SU-DHL-6 (cell line): Measurements from ENCODE around the gene PRAMEF33.
"Not testable (repeated sequence)": the region's sequence is repeated elsewhere in the genome, so short reads cannot be mapped to it uniquely, and the experiment has no call there.

ENCODE experiments used
- EZH2phosphoT487 ChIP-seq: fragments of 200-600 bp; sonication (generic), shearing (Covaris generic); conservative IDR thresholded peaks from 2 replicates; pipeline ENCODE4 v1.6.1; 2018; ENCODE audit warnings: mild to moderate bottlenecking, antibody characterized with exemption, low read length, moderate library complexity, mixed read lengths
- TF ChIP-seq, protein P1 (sequence below): fragments of 200-600 bp; sonication (generic); IDR thresholded peaks from one replicate; pipeline ENCODE4 v1.5.1; 2017; ENCODE audit warnings: antibody characterized with exemption, mild to moderate bottlenecking, low read length, moderate library complexity; ENCODE audit not compliant: insufficient read depth, poor library complexity, severe bottlenecking

DNA sequence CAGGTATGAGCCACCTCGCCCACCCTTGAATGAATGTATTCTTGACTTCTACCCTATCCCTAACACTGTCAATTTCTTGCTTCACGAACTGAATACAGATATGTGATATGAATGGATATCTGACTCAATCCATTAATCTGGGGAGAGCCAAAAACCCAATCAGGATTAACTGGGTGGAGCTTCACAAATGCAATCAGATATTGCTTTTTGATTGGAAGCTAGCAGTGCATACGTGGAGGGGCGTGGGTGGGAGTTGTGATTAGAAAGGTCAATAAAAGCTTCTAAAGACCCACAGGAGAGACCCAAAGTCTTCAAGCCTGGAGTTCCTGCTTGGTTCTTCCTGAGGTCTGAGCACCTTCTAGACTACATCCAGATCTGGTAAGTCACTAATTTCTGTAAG lies 11.9 kb downstream of the PRAMEF33 start, which contains the start of gene PRAMEF15:
- TF ChIP-seq, protein P1, sequence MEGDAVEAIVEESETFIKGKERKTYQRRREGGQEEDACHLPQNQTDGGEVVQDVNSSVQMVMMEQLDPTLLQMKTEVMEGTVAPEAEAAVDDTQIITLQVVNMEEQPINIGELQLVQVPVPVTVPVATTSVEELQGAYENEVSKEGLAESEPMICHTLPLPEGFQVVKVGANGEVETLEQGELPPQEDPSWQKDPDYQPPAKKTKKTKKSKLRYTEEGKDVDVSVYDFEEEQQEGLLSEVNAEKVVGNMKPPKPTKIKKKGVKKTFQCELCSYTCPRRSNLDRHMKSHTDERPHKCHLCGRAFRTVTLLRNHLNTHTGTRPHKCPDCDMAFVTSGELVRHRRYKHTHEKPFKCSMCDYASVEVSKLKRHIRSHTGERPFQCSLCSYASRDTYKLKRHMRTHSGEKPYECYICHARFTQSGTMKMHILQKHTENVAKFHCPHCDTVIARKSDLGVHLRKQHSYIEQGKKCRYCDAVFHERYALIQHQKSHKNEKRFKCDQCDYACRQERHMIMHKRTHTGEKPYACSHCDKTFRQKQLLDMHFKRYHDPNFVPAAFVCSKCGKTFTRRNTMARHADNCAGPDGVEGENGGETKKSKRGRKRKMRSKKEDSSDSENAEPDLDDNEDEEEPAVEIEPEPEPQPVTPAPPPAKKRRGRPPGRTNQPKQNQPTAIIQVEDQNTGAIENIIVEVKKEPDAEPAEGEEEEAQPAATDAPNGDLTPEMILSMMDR = not testable (repeated sequence)
- TF ChIP-seq EZH2phosphoT487 = not testable (repeated sequence)
